Transverse colon (tissue), 4 donors: ENCODE data around the gene SERGEF. TPM values are rescaled to one million over a fixed set of nuclear protein-coding genes. Genes with fewer than 3 reads are reported as not detected.
"Not testable (repeated sequence)": the region's sequence is repeated elsewhere in the genome, so short reads cannot be mapped to it uniquely, and the experiment has no call there.

Source experiments
- DNase-seq: peaks from one replicate; pipeline ENCODE4 v3.0.0-alpha.2; 2019
- H3K27ac ChIP-seq, 4 donors: fragments of 200-600 bp; sonication (generic); 2 replicates each; pipeline ENCODE4 v1.5.1; 2016 to 2018; ENCODE audit warnings: inconsistent platforms in 4 of 4
- H3K27me3 ChIP-seq: fragments of 200-600 bp; sonication (generic); 2 replicates; pipeline ENCODE4 v1.5.1; 2017; ENCODE audit warnings: inconsistent platforms
- H3K36me3 ChIP-seq, 4 donors: fragments of 200-600 bp; sonication (generic); 2 replicates each; pipeline ENCODE4 v1.5.1; 2017 to 2019; ENCODE audit warnings: inconsistent platforms in 4 of 4
- H3K4me1 ChIP-seq, 4 donors: fragments of 200-600 bp; sonication (generic); 2 replicates each; pipeline ENCODE4 v1.5.1; 2017 to 2020; ENCODE audit warnings: inconsistent platforms in 4 of 4
- H3K4me3 ChIP-seq, 4 donors: fragments of 200-600 bp; sonication (generic); 1 replicate in 1 of 4; 2 replicates in 3 of 4; pipeline versions ENCODE4 v1.5.1 to v1.6.1; 2017 to 2019; ENCODE audit warnings: inconsistent platforms in 4 of 4
- H3K9me3 ChIP-seq, 2 donors: fragments of 200-600 bp; sonication (generic); 2 replicates each; pipeline ENCODE4 v1.5.1; 2017 to 2019; ENCODE audit warnings: inconsistent platforms in 2 of 2
- EP300 ChIP-seq: sonication (generic); formaldehyde crosslinking; IDR thresholded peaks from one replicate; pipeline ENCODE4 v1.6.1; 2017; ENCODE audit warnings: antibody characterized with exemption, low read depth
- POLR2A ChIP-seq: fragments of 450-650 bp; IDR thresholded peaks from one replicate; pipeline ENCODE4 v1.6.1; 2016; ENCODE audit warnings: antibody characterized with exemption, mild to moderate bottlenecking, moderate library complexity
- POLR2AphosphoS5 ChIP-seq, 3 donors: sonication (generic); formaldehyde crosslinking; IDR thresholded peaks; one replicate each; pipeline ENCODE4 v1.6.1; 2016; ENCODE audit warnings: antibody characterized with exemption in 3 of 3
- WGBS, 2 donors: methylation state at CpG; one replicate each; pipeline ENCODE4 v1.1.5; 2018; ENCODE audit warnings: low coverage in 1 of 2; 5-methylcytosine and 5-hydroxymethylcytosine counted together
- in situ Hi-C, 4 donors: fragments of 200-750 bp; cut with MboI; loops; one replicate each; pipeline versions ENCODE4 v1.15.0 to v1.15.1; 2017; ENCODE audit warnings: low sequenced_read_pairs in 3 of 4, low pct_ligation_motif_present in 1 of 4, low pct_unique_long_range_greater_than_20kb in 1 of 4
- intact Hi-C: fragments of 100-400 bp; cut with DNase I; formaldehyde crosslinking; loops from one replicate; pipeline ENCODE4 v1.15.1; 2023; ENCODE audit warnings: low total_unique reads
- total RNA-seq, 4 donors: library from RNA; depleted of rRNA; stranded (reverse); fragments of >200 nt; gene quantifications; one replicate each; pipeline ENCODE4 v1.1.0, GENCODE V29; 2016
- TF ChIP-seq, protein P1 (sequence below), 5 experiments: fragments of 200-600 bp in 3 of 5; fragments of 450-650 bp in 2 of 5; sonication (generic) in 3 of 5; IDR thresholded peaks; 1 replicate in 2 of 5; 2 replicates in 3 of 5; pipeline ENCODE4 v1.5.1; 2016 to 2017; ENCODE audit warnings: antibody characterized with exemption in 5 of 5, inconsistent platforms in 3 of 5, mild to moderate bottlenecking in 2 of 5, moderate library complexity in 1 of 5

SERGEF gene
- total RNA-seq, 4 donors from 2014 or later: 11.6 to 28.9 (median 19.1) TPM

DNA sequence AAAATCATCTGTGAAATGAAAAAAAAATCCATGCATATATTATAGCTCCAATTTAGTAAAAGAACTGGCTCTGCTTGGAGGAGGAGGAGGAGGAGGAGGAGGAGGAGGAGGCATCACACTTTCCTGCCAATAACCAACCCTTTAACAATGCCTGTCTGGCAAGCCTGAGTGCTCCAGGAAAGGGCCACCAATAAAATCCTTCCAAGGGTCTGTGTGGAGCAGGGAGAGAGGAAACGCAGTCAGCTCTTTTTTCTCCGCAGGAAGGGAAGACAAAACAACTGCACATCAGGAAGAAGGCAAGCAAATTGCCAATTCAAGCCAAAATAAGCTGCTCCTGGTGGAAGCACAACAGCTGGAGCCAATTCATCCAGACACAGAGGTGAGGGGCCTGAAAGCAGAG, 139.3 kb downstream of the SERGEF start:
- intact Hi-C loops: no loop called here
- no peak for DNase-seq
- Histone ChIP-seq H3K9me3 (no peaks in the 10 kb centered on the region), H3K36me3 (no peaks in the 10 kb centered on the region), H3K27ac (no peak overlapping the region), H3K4me1 (no peaks in the 10 kb centered on the region), H3K4me3 (no peak overlapping the region), H3K27me3 (no peaks in the 10 kb centered on the region)
- 83 to 93% methylated on average over 2 of the region's 2 CpGs for WGBS, 2 donors
- TF ChIP-seq EP300 (no peak), POLR2A (no peak), POLR2AphosphoS5 (IDR thresholded peaks at IDR 0.05) (no peak)
- TF ChIP-seq, protein P1, sequence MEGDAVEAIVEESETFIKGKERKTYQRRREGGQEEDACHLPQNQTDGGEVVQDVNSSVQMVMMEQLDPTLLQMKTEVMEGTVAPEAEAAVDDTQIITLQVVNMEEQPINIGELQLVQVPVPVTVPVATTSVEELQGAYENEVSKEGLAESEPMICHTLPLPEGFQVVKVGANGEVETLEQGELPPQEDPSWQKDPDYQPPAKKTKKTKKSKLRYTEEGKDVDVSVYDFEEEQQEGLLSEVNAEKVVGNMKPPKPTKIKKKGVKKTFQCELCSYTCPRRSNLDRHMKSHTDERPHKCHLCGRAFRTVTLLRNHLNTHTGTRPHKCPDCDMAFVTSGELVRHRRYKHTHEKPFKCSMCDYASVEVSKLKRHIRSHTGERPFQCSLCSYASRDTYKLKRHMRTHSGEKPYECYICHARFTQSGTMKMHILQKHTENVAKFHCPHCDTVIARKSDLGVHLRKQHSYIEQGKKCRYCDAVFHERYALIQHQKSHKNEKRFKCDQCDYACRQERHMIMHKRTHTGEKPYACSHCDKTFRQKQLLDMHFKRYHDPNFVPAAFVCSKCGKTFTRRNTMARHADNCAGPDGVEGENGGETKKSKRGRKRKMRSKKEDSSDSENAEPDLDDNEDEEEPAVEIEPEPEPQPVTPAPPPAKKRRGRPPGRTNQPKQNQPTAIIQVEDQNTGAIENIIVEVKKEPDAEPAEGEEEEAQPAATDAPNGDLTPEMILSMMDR (IDR thresholded peaks at IDR 0.05): no peak
- in situ Hi-C loops: no loop called here

DNA sequence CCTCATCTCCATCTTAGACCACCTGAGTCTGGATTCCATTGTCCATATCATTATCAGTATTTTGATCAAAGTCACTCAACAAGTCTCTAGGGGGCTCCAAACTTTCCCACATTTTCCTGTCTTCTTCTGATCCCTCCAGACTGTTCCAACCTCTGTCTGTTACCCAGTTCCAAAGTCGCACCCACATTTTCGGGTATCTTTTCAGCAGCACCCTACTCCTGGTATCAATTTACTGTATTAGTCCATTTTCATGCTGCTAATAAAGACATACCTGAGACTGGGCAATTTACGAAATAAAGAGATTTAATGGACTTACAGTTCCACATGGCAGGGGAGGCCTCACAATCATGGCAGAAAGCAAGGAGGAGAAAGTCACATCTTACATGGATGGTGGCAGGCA, 144.4 kb downstream of the SERGEF start:
- H3K27ac ChIP-seq, DNase-seq, H3K9me3 ChIP-seq, H3K36me3 ChIP-seq, H3K4me1 ChIP-seq, H3K4me3 ChIP-seq, H3K27me3 ChIP-seq, in situ Hi-C loops, intact Hi-C loops: not testable (repeated sequence)
- 96 to 100% methylated on average over 2 to 3 of the region's 3 CpGs for WGBS, 2 donors

DNA sequence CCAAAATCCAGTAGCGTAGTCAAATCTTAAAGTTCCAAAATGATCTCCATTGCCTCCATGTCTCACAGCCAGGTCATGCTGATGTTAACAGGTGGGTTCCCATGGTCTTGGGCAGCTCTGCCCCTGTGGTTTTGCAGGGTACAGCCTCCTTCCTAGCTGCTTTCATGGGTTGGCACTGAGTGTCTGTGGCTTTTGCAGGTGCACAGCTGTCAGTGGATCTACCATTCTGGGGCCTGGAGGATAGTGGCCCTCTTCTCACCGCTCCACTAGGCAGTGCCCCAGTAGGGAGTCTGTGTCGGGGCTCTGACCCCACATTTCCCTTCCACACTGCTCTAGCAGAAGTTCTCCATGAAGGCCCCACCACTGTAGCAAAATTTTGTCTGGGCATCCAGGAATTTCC, 145.5 kb downstream of the SERGEF start:
- no peaks in the 10 kb centered on the region for H3K27me3 ChIP-seq
- intact Hi-C loops (no loop called here), in situ Hi-C loops (no loop called here)
- H3K4me3 ChIP-seq: no peak overlapping the region
- no peak for DNase-seq
- 85 to 100% methylated on average over 3 of the region's 3 CpGs for WGBS, 2 donors
- H3K36me3 ChIP-seq: no peaks in the 10 kb centered on the region
- H3K4me1 ChIP-seq: no peaks in the 10 kb centered on the region
- TF ChIP-seq, protein P1 (IDR thresholded peaks at IDR 0.05): no peak
- TF ChIP-seq EP300: no peak
- no peak for TF ChIP-seq POLR2A
- no peak for TF ChIP-seq POLR2AphosphoS5 (IDR thresholded peaks at IDR 0.05)
- no peak overlapping the region for H3K27ac ChIP-seq
- no peaks in the 10 kb centered on the region for H3K9me3 ChIP-seq

DNA sequence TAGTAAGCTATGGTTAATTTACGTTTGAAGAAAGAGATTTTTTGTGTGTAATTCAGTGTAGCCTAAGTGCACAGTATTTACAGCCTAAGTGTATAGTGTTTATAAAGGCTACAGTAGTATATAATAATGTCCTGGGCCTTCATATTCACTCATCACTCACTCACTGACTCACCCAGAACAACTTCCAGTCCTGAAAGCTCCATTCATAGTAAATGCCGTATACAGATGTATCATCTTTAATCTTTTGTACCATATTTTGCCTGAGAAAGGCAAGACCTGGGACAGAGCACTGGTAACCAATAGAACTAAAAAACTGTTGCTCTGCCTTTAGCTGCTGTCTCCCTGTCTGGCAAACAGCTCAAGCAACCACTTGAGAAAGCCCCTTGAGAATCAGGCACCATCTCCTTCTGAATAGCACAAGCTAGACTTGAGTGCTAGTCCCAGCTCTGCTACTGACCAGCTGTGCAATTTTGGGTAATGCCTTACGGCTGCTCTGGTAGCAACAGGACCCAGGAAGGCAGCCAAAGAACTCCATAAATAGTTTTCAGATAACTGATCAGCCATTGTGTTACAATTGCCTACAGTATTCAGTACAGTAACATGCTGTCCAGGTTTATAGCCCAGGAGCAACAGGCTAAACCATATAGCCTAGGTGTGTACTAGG, 146.9 kb downstream of the SERGEF start:
- Histone ChIP-seq H3K4me3 (no peak overlapping the region), H3K9me3 (no peaks in the 10 kb centered on the region), H3K36me3 (no peaks in the 10 kb centered on the region), H3K4me1 (no peaks in the 10 kb centered on the region), H3K27ac (no peak overlapping the region), H3K27me3 (no peaks in the 10 kb centered on the region)
- 68 to 88% methylated on average over 2 to 3 of the region's 3 CpGs for WGBS, 2 donors
- TF ChIP-seq POLR2A: no peak
- intact Hi-C loops: no loop called here
- in situ Hi-C loops: no loop called here
- no peak for DNase-seq

DNA sequence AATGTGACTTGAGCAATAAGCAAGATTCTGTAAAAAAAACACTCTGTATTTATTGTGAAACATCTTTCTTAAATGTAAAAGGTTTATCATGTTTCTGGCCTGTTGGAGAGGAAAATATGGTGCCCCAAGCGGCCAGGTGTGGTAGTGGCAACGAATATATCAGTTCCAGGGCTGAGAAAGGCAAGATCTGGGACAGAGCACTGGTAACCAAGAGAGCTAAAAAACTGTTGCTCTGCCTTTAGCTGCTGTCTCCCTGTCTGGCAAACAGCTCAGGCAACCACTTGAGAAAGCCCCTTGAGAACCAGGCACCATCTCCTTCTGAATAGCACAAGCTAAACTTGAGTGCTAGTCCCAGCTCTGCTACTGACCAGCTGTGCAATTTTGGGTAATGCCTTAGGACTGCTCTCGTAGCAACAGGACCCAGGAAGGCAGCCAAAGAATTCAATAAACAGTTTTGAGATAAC, 148.3 kb downstream of the SERGEF start:
- H3K27me3 ChIP-seq: no peaks in the 10 kb centered on the region
- in situ Hi-C loops: no loop called here
- intact Hi-C loops: no loop called here
- no peaks in the 10 kb centered on the region for H3K4me1 ChIP-seq
- DNase-seq: peak; percentile 18
- no peaks in the 10 kb centered on the region for H3K36me3 ChIP-seq
- no peaks in the 10 kb centered on the region for H3K9me3 ChIP-seq
- 17 to 32% methylated on average over 1 to 3 of the region's 3 CpGs for WGBS, 2 donors
- TF ChIP-seq EP300: no peak
- TF ChIP-seq POLR2AphosphoS5 (IDR thresholded peaks at IDR 0.05): no peak
- TF ChIP-seq POLR2A: no peak
- TF ChIP-seq, protein P1 (IDR thresholded peaks at IDR 0.05): peak; percentile 28 to 64 (median 35)
- H3K27ac ChIP-seq: no peak overlapping the region
- no peak overlapping the region for H3K4me3 ChIP-seq
